Gastrocnemius medialis (tissue), 4 donors: ENCODE data around the gene ABCB9. TPM values are rescaled to one million over a fixed set of nuclear protein-coding genes. Genes with fewer than 3 reads are reported as not detected.

ENCODE experiments used
- ATAC-seq, 2 donors: fragments of 150-250 bp; one replicate each; pipeline ENCODE4 v1.9.1; 2016
- DNase-seq, 2 donors: peaks; one replicate each; pipeline ENCODE4 v3.0.0-alpha.2; 2019
- H3K27ac ChIP-seq, 4 donors: fragments of 200-600 bp; sonication (generic); 1 replicate in 1 of 4; 2 replicates in 3 of 4; pipeline ENCODE4 v1.5.1; 2016 to 2018; ENCODE audit warnings: mild to moderate bottlenecking in 2 of 4, moderate library complexity in 1 of 4
- H3K27me3 ChIP-seq, 3 donors: fragments of 200-600 bp; sonication (generic) in 2 of 3; 1 replicate in 1 of 3; 2 replicates in 2 of 3; pipeline versions ENCODE4 v1.5.1 to v1.6.0; 2016 to 2019; ENCODE audit warnings: mild to moderate bottlenecking in 1 of 3, moderate library complexity in 1 of 3
- H3K36me3 ChIP-seq, 2 donors: fragments of 200-600 bp; sonication (generic) in 1 of 2; one replicate each; pipeline ENCODE4 v1.5.1; 2017 to 2018
- H3K4me1 ChIP-seq, 2 donors: fragments of 200-600 bp; sonication (generic) in 1 of 2; one replicate each; pipeline ENCODE4 v1.5.1; 2016 to 2017; ENCODE audit warnings: mild to moderate bottlenecking in 2 of 2
- H3K4me3 ChIP-seq, 4 donors: fragments of 200-600 bp; sonication (generic) in 3 of 4; 1 replicate in 1 of 4; 2 replicates in 3 of 4; pipeline ENCODE4 v1.5.1; 2016 to 2019; ENCODE audit warnings: mild to moderate bottlenecking in 2 of 4
- H3K9me3 ChIP-seq, 3 donors: fragments of 200-600 bp; sonication (generic) in 2 of 3; 1 replicate in 1 of 3; 2 replicates in 2 of 3; pipeline ENCODE4 v1.5.1; 2016 to 2019
- CTCF ChIP-seq, 5 experiments: fragments of 450-650 bp in 3 of 5; fragments of 200-600 bp in 2 of 5; sonication (generic) in 2 of 5; IDR thresholded peaks in 4 of 5; conservative IDR thresholded peaks in 1 of 5; 1 replicate in 4 of 5; 2 replicates in 1 of 5; pipeline ENCODE4 v1.5.1; 2016 to 2019; ENCODE audit warnings: antibody characterized with exemption in 5 of 5, mild to moderate bottlenecking in 3 of 5, moderate library complexity in 3 of 5
- POLR2A ChIP-seq, 2 donors: fragments of 450-650 bp; IDR thresholded peaks; one replicate each; pipeline ENCODE4 v1.6.1; 2017; ENCODE audit warnings: antibody characterized with exemption in 2 of 2, mild to moderate bottlenecking in 2 of 2, moderate library complexity in 2 of 2
- in situ Hi-C, 4 donors: fragments of 200-750 bp; cut with MboI; loops; one replicate each; pipeline versions ENCODE4 v1.15.0 to v1.8.0; 2017; ENCODE audit warnings: low sequenced_read_pairs in 4 of 4
- intact Hi-C: fragments of 100-400 bp; cut with DNase I; formaldehyde crosslinking; loops from one replicate; pipeline ENCODE4 v1.15.1; 2023; ENCODE audit warnings: low total_unique reads
- total RNA-seq, 4 donors: library from RNA; depleted of rRNA; stranded (reverse); fragments of >200 nt; gene quantifications; one replicate each; pipeline versions ENCODE4 v1.1.0 to v1.2.3, GENCODE V29; 2016

The ABCB9 gene
- total RNA-seq, 4 donors from 2014 or later, result 0.53 to 1.5 (median 0.99) TPM

GRCh38 chr12:122956035-122956434, 10.2 kb downstream of the ABCB9 start:
- TF ChIP-seq CTCF (IDR thresholded peaks at IDR 0.05 in 4 of 5, conservative IDR thresholded peaks at IDR 0.05 in 1 of 5), result no peak
- no peak for TF ChIP-seq POLR2A (IDR thresholded peaks at IDR 0.05)
- ATAC-seq, result no peak
- Histone ChIP-seq H3K27ac (no peak overlapping the region), H3K27me3 (no peaks in the 10 kb centered on the region), H3K4me1 (no peaks in the 10 kb centered on the region), H3K4me3 (no peak overlapping the region), H3K9me3 (no peaks in the 10 kb centered on the region), H3K36me3 (no peaks in the 10 kb centered on the region)
- DNase-seq, result no peak
- intact Hi-C loops (no loop called here), in situ Hi-C loops (loop anchor here in 2 of 4 donors (5.0 to 10.0 kb wide), 3 partner anchors 101 to 164 kb away; no protein-coding TSS in a partner anchor)

- Histone ChIP-seq H3K27ac (no peak overlapping the region), H3K36me3 (no peaks in the 10 kb centered on the region), H3K27me3 (no peaks in the 10 kb centered on the region), H3K4me1 (no peaks in the 10 kb centered on the region), H3K4me3 (no peak overlapping the region), H3K9me3 (no peaks in the 10 kb centered on the region)
- no peak for TF ChIP-seq CTCF (IDR thresholded peaks at IDR 0.05 in 4 of 5, conservative IDR thresholded peaks at IDR 0.05 in 1 of 5)
- no peak for TF ChIP-seq POLR2A (IDR thresholded peaks at IDR 0.05)
- intact Hi-C loops (no loop called here), in situ Hi-C loops (loop anchor here in 2 of 4 donors (5.0 to 10.0 kb wide), 3 partner anchors 100 to 163 kb away; no protein-coding TSS in a partner anchor)
- ATAC-seq, result no peak
- DNase-seq, result no peak
These were observed 11.1 kb downstream of the ABCB9 start for GRCh38 chr12:122955156-122955555.

DNA sequence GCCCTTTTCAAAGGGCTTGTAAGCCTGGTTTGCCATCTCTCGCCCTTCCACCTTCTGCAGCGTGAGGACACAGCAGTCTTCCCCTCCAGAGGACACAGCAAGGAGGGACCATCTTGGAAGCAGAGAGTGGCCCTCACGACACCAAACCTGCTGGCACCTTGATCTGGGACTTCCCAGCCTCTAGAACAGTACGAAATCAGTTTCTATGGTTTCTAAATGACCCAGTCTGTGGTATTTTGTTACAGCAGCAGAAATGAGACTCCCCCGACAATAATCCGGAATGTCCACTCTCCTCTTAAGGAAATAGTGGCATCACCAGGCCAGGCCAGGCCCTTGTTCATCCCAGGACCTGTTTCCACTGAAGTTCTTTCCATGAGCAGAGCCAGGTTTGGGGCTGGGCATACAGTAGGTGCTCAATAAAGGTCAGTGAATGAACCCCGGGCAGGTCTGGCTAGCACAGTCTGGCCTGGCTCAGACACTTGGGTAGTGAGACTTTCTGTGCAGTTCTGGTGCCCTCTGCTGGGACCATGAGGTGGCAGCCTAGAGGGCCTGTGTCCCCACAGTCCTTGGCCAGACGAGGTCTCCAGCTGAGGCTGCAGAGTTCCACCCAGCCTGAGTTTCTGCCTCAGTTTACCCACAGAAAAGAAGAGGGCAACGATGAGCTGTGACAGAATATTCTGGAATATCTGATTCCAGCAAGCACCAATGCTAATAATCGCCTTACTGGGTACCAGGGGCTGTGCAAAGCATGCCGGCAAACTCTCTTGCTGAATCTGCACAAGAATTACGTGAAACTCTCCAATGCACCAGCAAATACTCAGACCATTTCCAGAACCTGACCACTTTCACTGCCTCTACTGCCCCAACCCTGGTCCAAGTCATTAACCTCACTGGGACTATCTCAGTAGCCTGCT, 14.0 kb downstream of the ABCB9 start:
- intact Hi-C loops (loop anchor here (1.0 kb wide), 1 partner anchor 92 kb away; no protein-coding TSS in a partner anchor), in situ Hi-C loops (loop anchor here (5.0 to 10.0 kb wide), 4 partner anchors 90 to 157 kb away; no protein-coding TSS in a partner anchor)
- H3K4me1 ChIP-seq, result peaks cover 2 to 7% of the 10 kb centered on the region in 2 donors
- no peak overlapping the region for H3K4me3 ChIP-seq
- TF ChIP-seq CTCF (IDR thresholded peaks at IDR 0.05 in 4 of 5, conservative IDR thresholded peaks at IDR 0.05 in 1 of 5), result peak; percentile 80 to 90 (median 89)
- TF ChIP-seq POLR2A (IDR thresholded peaks at IDR 0.05), result no peak
- ATAC-seq (peak; percentile 92 to 94), DNase-seq (peak; percentile 45 to 62)
- H3K27ac ChIP-seq, result no peak overlapping the region
- no peaks in the 10 kb centered on the region for H3K36me3 ChIP-seq
- H3K9me3 ChIP-seq, result no peaks in the 10 kb centered on the region
- no peaks in the 10 kb centered on the region for H3K27me3 ChIP-seq

DNA sequence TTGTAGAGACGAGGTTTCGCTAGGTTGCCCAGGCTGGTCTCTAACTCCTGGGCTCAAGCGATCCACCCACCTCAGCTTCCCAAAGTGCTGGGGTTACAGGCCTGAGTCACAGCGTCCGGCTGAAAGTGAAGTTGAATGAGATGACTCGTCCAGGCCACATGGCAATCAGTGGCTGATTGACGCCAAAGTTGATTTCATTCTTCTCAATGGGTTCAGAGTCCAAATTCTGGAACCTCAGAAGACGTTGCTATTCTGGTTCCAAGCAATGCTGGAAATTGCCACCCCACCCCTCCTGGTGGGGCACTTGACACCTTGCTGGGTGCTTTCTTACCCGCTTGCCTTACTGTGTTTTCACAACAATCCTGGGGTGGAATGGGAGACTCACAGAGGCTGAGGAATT, 14.9 kb downstream of the ABCB9 start:
- Histone ChIP-seq H3K9me3 (no peaks in the 10 kb centered on the region), H3K36me3 (no peaks in the 10 kb centered on the region), H3K27me3 (no peaks in the 10 kb centered on the region), H3K4me1 (peaks cover 8 to 11% of the 10 kb centered on the region in 2 donors), H3K27ac (no peak overlapping the region), H3K4me3 (no peak overlapping the region)
- ATAC-seq, result no peak
- DNase-seq, result no peak
- TF ChIP-seq CTCF (IDR thresholded peaks at IDR 0.05 in 4 of 5, conservative IDR thresholded peaks at IDR 0.05 in 1 of 5) (no peak), POLR2A (IDR thresholded peaks at IDR 0.05) (no peak)
- in situ Hi-C loops, result loop anchor here (5.0 to 10.0 kb wide), 4 partner anchors 89 to 157 kb away; no protein-coding TSS in a partner anchor
- intact Hi-C loops, result no loop called here
